HCT116 (cell line): Measurements from ENCODE around the gene NFIX. TPM values are rescaled to one million over a fixed set of nuclear protein-coding genes. Genes with fewer than 3 reads are reported as not detected.

Experiments used
- ATAC-seq: fragments of 200-7000 bp; cut with Tn5 transposase; 2 replicates; pipeline ENCODE4 v1.9.1; 2020; ENCODE audit warnings: mild to moderate bottlenecking, moderate library complexity
- BruUV-seq: library from RNA; stranded (reverse); fragments of 400-500 nt; replicated peaks from 2 replicates; lab custom pipeline; 2021; lab: Mats Ljungman, UMichigan
- CTCF ChIA-PET: fragments of 300-600 bp; sonication (Branson Sonifier 250); formaldehyde crosslinking; loops from one replicate; lab custom pipeline; 2021; ENCODE audit warnings: antibody characterized with exemption; lab: Charles Lee
- POLR2A ChIA-PET: fragments of 300-600, 350-600 bp; sonication (Branson Sonifier 250); formaldehyde crosslinking; loops from one replicate; lab custom pipeline; 2021; ENCODE audit warnings: antibody characterized with exemption; lab: Charles Lee
- RAD21 ChIA-PET, 2 experiments: fragments of 300-600 bp; sonication (Branson Sonifier 250); formaldehyde crosslinking; loops; one replicate each; lab custom pipeline; 2023; ENCODE audit warnings: low total read pairs in 2 of 2; ENCODE audit not compliant: uncharacterized antibody in 2 of 2, unreplicated experiment in 2 of 2, low non-redundant PET in 1 of 2; lab: Charles Lee
- DNase-seq: peaks from one replicate; pipeline ENCODE4 v3.0.0-alpha.2; 2010; ENCODE audit warnings: low read depth, low spot score
- H2AFZ ChIP-seq: fragments of 200-600 bp; shearing (Covaris generic), sonication (generic); 2 replicates; pipeline ENCODE4 v1.6.1; 2017; ENCODE audit warnings: low read depth, mixed run types, mixed read lengths, antibody characterized with exemption, low read length; ENCODE audit not compliant: poor library complexity, severe bottlenecking
- H3K27ac ChIP-seq: 2 replicates; pipeline ENCODE4 v1.5.1; 2012; ENCODE audit warnings: low read depth, low read length
- H3K27me3 ChIP-seq: fragments of 200-600 bp; sonication (generic); 2 replicates; pipeline ENCODE4 v1.6.1; 2016; ENCODE audit warnings: mixed run types, low read length, mixed read lengths; ENCODE audit not compliant: insufficient read depth
- H3K36me3 ChIP-seq, 2 experiments: fragments of 200-500 bp in 1 of 2; fragments of 200-600 bp in 1 of 2; sonication (Bioruptor generic) in 1 of 2; sonication (generic) in 1 of 2; 2 replicates each; pipeline versions ENCODE4 v1.5.1 to v1.6.1; 2014 to 2016; ENCODE audit warnings: low read length in 2 of 2, inconsistent platforms in 1 of 2, mixed read lengths in 1 of 2, mixed run types in 1 of 2; ENCODE audit not compliant: insufficient read depth in 2 of 2, control insufficient read depth in 1 of 2
- H3K4me1 ChIP-seq, 2 experiments: fragments of 200-600 bp in 1 of 2; sonication (generic) in 1 of 2; 2 replicates each; pipeline versions ENCODE4 v1.5.1 to v1.6.1; 2012 to 2017; ENCODE audit warnings: low read length in 2 of 2, inconsistent platforms in 1 of 2, mild to moderate bottlenecking in 1 of 2, mixed read lengths in 1 of 2, mixed run types in 1 of 2, moderate library complexity in 1 of 2; ENCODE audit not compliant: insufficient read depth in 2 of 2, control insufficient read depth in 1 of 2
- H3K4me2 ChIP-seq: fragments of 200-600 bp; sonication (generic); 2 replicates; pipeline ENCODE4 v1.6.1; 2017; ENCODE audit warnings: mixed run types, low read length, mixed read lengths
- H3K4me3 ChIP-seq, 2 experiments: fragments of 200-600 bp in 1 of 2; sonication (generic) in 1 of 2; replicated peaks in 1 of 2; 2 replicates each; pipeline ENCODE4 v1.5.1; 2011 to 2016; ENCODE audit warnings: low read length in 2 of 2, control low read depth in 1 of 2, low read depth in 1 of 2, mild to moderate bottlenecking in 1 of 2, mixed read lengths in 1 of 2, mixed run types in 1 of 2
- H3K79me2 ChIP-seq: fragments of 200-600 bp; sonication (generic); 2 replicates; pipeline ENCODE4 v1.6.1; 2017; ENCODE audit warnings: mild to moderate bottlenecking, mixed run types, low read length, moderate library complexity, mixed read lengths; ENCODE audit not compliant: insufficient read depth
- H3K9ac ChIP-seq: fragments of 200-600 bp; sonication (generic); 2 replicates; pipeline ENCODE4 v1.6.1; 2016; ENCODE audit warnings: low read length, mixed read lengths
- H3K9me2 ChIP-seq: fragments of 200-600 bp; sonication (generic), shearing (Covaris generic); 2 replicates; pipeline ENCODE4 v1.6.1; 2017; ENCODE audit warnings: mixed run types, mild to moderate bottlenecking, moderate library complexity; ENCODE audit not compliant: insufficient read depth
- H3K9me3 ChIP-seq, 2 experiments: fragments of 200-500 bp in 1 of 2; fragments of 200-600 bp in 1 of 2; sonication (Bioruptor generic) in 1 of 2; sonication (generic) in 1 of 2; 2 replicates each; pipeline ENCODE4 v1.6.1; 2014 to 2017; ENCODE audit warnings: low read length in 2 of 2, mixed read lengths in 2 of 2, inconsistent platforms in 1 of 2, low read depth in 1 of 2, mild to moderate bottlenecking in 1 of 2, mixed run types in 1 of 2, moderate library complexity in 1 of 2; ENCODE audit not compliant: control insufficient read depth in 1 of 2, insufficient read depth in 1 of 2
- H4K20me1 ChIP-seq: fragments of 200-600 bp; sonication (generic), shearing (Covaris generic); 2 replicates; pipeline ENCODE4 v1.6.1; 2017; ENCODE audit warnings: mixed run types, mild to moderate bottlenecking, moderate library complexity; ENCODE audit not compliant: insufficient read depth
- CBX3 ChIP-seq: IDR thresholded peaks from 2 replicates; pipeline ENCODE4 v1.6.1; 2012; ENCODE audit warnings: low read depth
- CEBPB ChIP-seq: IDR thresholded peaks from 2 replicates; pipeline ENCODE4 v1.6.1; 2012; ENCODE audit warnings: low read depth
- EGR1 ChIP-seq: IDR thresholded peaks from 2 replicates; pipeline ENCODE4 v1.6.1; 2012; ENCODE audit warnings: low read depth
- ELF1 ChIP-seq: IDR thresholded peaks from 2 replicates; pipeline ENCODE4 v1.6.1; 2012; ENCODE audit warnings: low read depth, borderline replicate concordance
- EZH2phosphoT487 ChIP-seq: fragments of 200-600 bp; IDR thresholded peaks from 2 replicates; pipeline ENCODE4 v1.6.1; 2018; ENCODE audit warnings: antibody characterized with exemption, borderline replicate concordance
- FOSL1 ChIP-seq: IDR thresholded peaks from 2 replicates; pipeline ENCODE4 v1.6.1; 2012; ENCODE audit warnings: low read depth
- JUND ChIP-seq: IDR thresholded peaks from 2 replicates; pipeline ENCODE4 v1.6.1; 2012
- POLR2A ChIP-seq: IDR thresholded peaks from 2 replicates; pipeline ENCODE4 v1.7.0; 2011; ENCODE audit warnings: borderline replicate concordance; ENCODE audit not compliant: insufficient read depth, insufficient read length; ENCODE audit errors: extremely low read depth
- POLR2AphosphoS5 ChIP-seq: IDR thresholded peaks from 2 replicates; pipeline ENCODE4 v1.6.1; 2011; ENCODE audit warnings: mild to moderate bottlenecking, low read depth, low read length, moderate library complexity
- RAD21 ChIP-seq: IDR thresholded peaks from 2 replicates; pipeline ENCODE4 v1.6.1; 2012; ENCODE audit warnings: low read depth, mild to moderate bottlenecking
- SIN3A ChIP-seq: IDR thresholded peaks from 2 replicates; pipeline ENCODE4 v1.6.1; 2012; ENCODE audit warnings: low read depth
- SP1 ChIP-seq: IDR thresholded peaks from 2 replicates; pipeline ENCODE4 v1.6.1; 2012; ENCODE audit warnings: low read depth
- SRF ChIP-seq: IDR thresholded peaks from 2 replicates; pipeline ENCODE4 v1.6.1; 2012; ENCODE audit warnings: low read depth
- TCF7L2 ChIP-seq: IDR thresholded peaks from 2 replicates; pipeline ENCODE4 v1.7.0; 2011; ENCODE audit warnings: borderline replicate concordance, inconsistent platforms; ENCODE audit not compliant: insufficient read depth, insufficient read length; ENCODE audit errors: extremely low read depth
- YY1 ChIP-seq: IDR thresholded peaks from 2 replicates; pipeline ENCODE4 v1.6.1; 2011; ENCODE audit warnings: low read length, low read depth, moderate library complexity, mild to moderate bottlenecking; ENCODE audit not compliant: insufficient replicate concordance; ENCODE audit errors: extremely low read depth
- ZFX ChIP-seq: fragments of 450-650 bp; IDR thresholded peaks from 2 replicates; pipeline ENCODE4 v1.6.1; 2017
- ZNF274 ChIP-seq: fragments of 200-500 bp; sonication (Bioruptor generic); IDR thresholded peaks from 2 replicates; pipeline ENCODE4 v1.6.1; 2014; ENCODE audit warnings: mild to moderate bottlenecking, low read depth, low read length, inconsistent platforms
- intact Hi-C: fragments of 100-400 bp; cut with micrococcal nuclease; formaldehyde crosslinking; loops from 2 replicates; pipeline ENCODE4 v1.10.0; 2022
- total RNA-seq: library from RNA; stranded (reverse); gene quantifications from one replicate; pipeline ENCODE4 v1.2.1, GENCODE V29; 2021; ENCODE audit not compliant: unreplicated experiment
- TF ChIP-seq, protein P1 (sequence below): IDR thresholded peaks from 2 replicates; pipeline ENCODE4 v1.6.1; 2012
- TF ChIP-seq, protein P2 (sequence below), 3 experiments: fragments of 200-600 bp in 1 of 3; sonication (generic) in 1 of 3; IDR thresholded peaks in 2 of 3; conservative IDR thresholded peaks in 1 of 3; 2 replicates each; pipeline ENCODE4 v1.5.1; 2012 to 2017; ENCODE audit warnings: low read depth in 2 of 3, low read length in 2 of 3, antibody characterized with exemption in 1 of 3, borderline replicate concordance in 1 of 3, control low read depth in 1 of 3, mild to moderate bottlenecking in 1 of 3, mixed read lengths in 1 of 3, mixed run types in 1 of 3, moderate library complexity in 1 of 3; ENCODE audit not compliant: insufficient read depth in 1 of 3
- TF ChIP-seq, protein P3 (sequence below): IDR thresholded peaks from 2 replicates; pipeline ENCODE4 v1.6.1; 2012

NFIX gene
- total RNA-seq, 1 experiment from 2014 or later, result 34.8 TPM

DNA sequence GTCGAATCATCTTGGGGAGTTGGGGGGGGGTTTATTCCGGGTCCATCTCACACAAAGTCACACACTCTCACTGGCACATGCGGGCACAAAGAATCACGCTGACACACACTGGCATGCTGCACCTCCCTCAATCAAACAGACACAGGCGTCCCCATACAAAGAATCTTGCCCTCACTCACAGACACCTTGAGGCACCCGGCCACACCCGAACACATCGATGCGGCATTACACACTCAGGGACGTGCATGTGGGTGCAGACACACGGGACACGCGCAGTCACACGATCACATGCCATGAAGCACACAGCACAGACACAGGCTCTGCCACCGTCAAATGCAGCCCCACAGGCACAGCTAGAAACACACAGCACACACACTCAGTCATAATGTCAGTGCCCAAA is 7.8 kb downstream of the NFIX start:
- Histone ChIP-seq H4K20me1 (no peaks in the 10 kb centered on the region), H3K27me3 (no peaks in the 10 kb centered on the region), H3K36me3 (peaks cover 0 to 5% of the 10 kb centered on the region in 2 experiments; a peak in 1 of 4 replicates), H3K9me2 (no peaks in the 10 kb centered on the region), H3K4me2 (no peak overlapping the region), H3K9ac (no peak overlapping the region), H2AFZ (no peak overlapping the region), H3K4me1 (no peaks in the 10 kb centered on the region), H3K4me3 (no peak overlapping the region), H3K79me2 (peaks cover 2% of the 10 kb centered on the region; the same call in 1 of the 2 replicates), H3K27ac (no peak overlapping the region), H3K9me3 (no peaks in the 10 kb centered on the region)
- no peak for TF ChIP-seq SIN3A
- no peak for TF ChIP-seq SP1
- TF ChIP-seq FOSL1, result no peak
- no peak for TF ChIP-seq EZH2phosphoT487
- no peak for TF ChIP-seq EGR1
- TF ChIP-seq CBX3, result no peak
- TF ChIP-seq SRF, result no peak
- TF ChIP-seq, protein P1, sequence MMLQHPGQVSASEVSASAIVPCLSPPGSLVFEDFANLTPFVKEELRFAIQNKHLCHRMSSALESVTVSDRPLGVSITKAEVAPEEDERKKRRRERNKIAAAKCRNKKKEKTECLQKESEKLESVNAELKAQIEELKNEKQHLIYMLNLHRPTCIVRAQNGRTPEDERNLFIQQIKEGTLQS, result no peak
- ChIA-PET POLR2A (no interaction called here), CTCF (no interaction called here), RAD21 (no interaction called here)
- DNase-seq (no peak), ATAC-seq (no peak)
- no TSS peak for BruUV-seq
- intact Hi-C loops, result no loop called here

DNA sequence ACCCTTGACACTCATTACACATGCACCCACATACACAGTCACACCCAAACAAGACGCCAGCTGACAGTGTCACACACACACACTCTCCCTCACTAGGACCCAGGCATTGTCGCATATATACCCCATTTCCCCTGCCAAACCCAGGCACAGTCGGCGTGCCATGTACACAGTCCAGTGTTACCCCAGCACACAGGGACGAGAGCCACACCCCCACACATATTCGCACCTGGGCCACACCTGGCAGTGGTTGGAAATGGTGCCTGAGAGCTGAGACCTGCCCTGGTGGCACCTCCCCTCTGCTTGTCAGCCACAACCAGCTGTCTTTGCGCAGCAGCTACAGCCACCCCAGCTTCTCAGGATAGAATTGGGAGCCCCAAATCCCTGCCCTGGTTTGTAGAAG is 9.0 kb downstream of the NFIX start:
- intact Hi-C loops, result no loop called here
- ATAC-seq, result no peak
- H3K79me2 ChIP-seq, result no peaks in the 10 kb centered on the region
- no peak overlapping the region for H3K9ac ChIP-seq
- CTCF ChIA-PET, result no interaction called here
- H4K20me1 ChIP-seq, result no peaks in the 10 kb centered on the region
- no peak overlapping the region for H3K4me3 ChIP-seq
- H3K36me3 ChIP-seq, result no peaks in the 10 kb centered on the region
- peaks cover 0 to 2% of the 10 kb centered on the region in 2 experiments; a peak in 2 of 4 replicates for H3K4me1 ChIP-seq
- no peaks in the 10 kb centered on the region for H3K27me3 ChIP-seq
- H3K27ac ChIP-seq, result no peak overlapping the region
- no peak for DNase-seq
- no peak overlapping the region for H2AFZ ChIP-seq
- H3K9me2 ChIP-seq, result no peaks in the 10 kb centered on the region
- no TSS peak for BruUV-seq
- no peak overlapping the region for H3K4me2 ChIP-seq
- no peaks in the 10 kb centered on the region for H3K9me3 ChIP-seq
- RAD21 ChIA-PET, result no interaction called here
- POLR2A ChIA-PET, result interaction anchor here (1.4 kb wide), 1 partner anchor 50 kb away, joined by 3 read pairs; no protein-coding TSS in a partner anchor
- no peak for TF ChIP-seq TCF7L2
- TF ChIP-seq ZNF274, result no peak
- TF ChIP-seq, protein P1, result no peak
- no peak for TF ChIP-seq SP1
- TF ChIP-seq ELF1, result no peak
- no peak for TF ChIP-seq RAD21
- TF ChIP-seq SIN3A, result no peak
- no peak for TF ChIP-seq EZH2phosphoT487
- TF ChIP-seq, protein P2, sequence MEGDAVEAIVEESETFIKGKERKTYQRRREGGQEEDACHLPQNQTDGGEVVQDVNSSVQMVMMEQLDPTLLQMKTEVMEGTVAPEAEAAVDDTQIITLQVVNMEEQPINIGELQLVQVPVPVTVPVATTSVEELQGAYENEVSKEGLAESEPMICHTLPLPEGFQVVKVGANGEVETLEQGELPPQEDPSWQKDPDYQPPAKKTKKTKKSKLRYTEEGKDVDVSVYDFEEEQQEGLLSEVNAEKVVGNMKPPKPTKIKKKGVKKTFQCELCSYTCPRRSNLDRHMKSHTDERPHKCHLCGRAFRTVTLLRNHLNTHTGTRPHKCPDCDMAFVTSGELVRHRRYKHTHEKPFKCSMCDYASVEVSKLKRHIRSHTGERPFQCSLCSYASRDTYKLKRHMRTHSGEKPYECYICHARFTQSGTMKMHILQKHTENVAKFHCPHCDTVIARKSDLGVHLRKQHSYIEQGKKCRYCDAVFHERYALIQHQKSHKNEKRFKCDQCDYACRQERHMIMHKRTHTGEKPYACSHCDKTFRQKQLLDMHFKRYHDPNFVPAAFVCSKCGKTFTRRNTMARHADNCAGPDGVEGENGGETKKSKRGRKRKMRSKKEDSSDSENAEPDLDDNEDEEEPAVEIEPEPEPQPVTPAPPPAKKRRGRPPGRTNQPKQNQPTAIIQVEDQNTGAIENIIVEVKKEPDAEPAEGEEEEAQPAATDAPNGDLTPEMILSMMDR (IDR thresholded peaks at IDR 0.05 in 2 of 3, conservative IDR thresholded peaks at IDR 0.05 in 1 of 3; ENCODE audit: borderline replicate concordance in 1 of 3, insufficient read depth in 1 of 3, low read depth in 2 of 3, low read length in 2 of 3), result no peak
- no peak for TF ChIP-seq CBX3
- no peak for TF ChIP-seq ZFX
- TF ChIP-seq CEBPB, result no peak
- TF ChIP-seq EGR1, result no peak
- TF ChIP-seq YY1, result no peak
- no peak for TF ChIP-seq JUND
- no peak for TF ChIP-seq POLR2AphosphoS5
- TF ChIP-seq, protein P3, sequence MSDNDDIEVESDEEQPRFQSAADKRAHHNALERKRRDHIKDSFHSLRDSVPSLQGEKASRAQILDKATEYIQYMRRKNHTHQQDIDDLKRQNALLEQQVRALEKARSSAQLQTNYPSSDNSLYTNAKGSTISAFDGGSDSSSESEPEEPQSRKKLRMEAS, result no peak
- TF ChIP-seq POLR2A, result no peak
